GM23248 (cell line): ENCODE measurements around the gene MR1.

Source experiments
- EZH2 ChIP-seq: fragments of 200-600 bp; sonication (generic); IDR thresholded peaks from 2 replicates; pipeline ENCODE4 v1.6.1; 2018; ENCODE audit warnings: antibody characterized with exemption, mild to moderate bottlenecking; ENCODE audit not compliant: insufficient read depth, poor library complexity, severe bottlenecking
- EZH2phosphoT487 ChIP-seq: fragments of 200-600 bp; sonication (generic); IDR thresholded peaks from 2 replicates; pipeline ENCODE4 v1.6.1; 2018; ENCODE audit warnings: antibody characterized with exemption, moderate library complexity, mild to moderate bottlenecking, low read depth; ENCODE audit not compliant: insufficient read depth

GRCh38 chr1:181028615-181029014 lies 5.2 kb upstream of the MR1 start:
- no peak for TF ChIP-seq EZH2
- no peak for TF ChIP-seq EZH2phosphoT487
